Panc1 (cell line): ENCODE results near the gene BRAP. TPM values are rescaled to one million over a fixed set of nuclear protein-coding genes. Genes with fewer than 3 reads are reported as not detected.
"Not testable (repeated sequence)": the region's sequence is repeated elsewhere in the genome, so short reads cannot be mapped to it uniquely, and the experiment has no call there.

Experiments used
- ATAC-seq: fragments of 200-7000 bp; cut with Tn5 transposase; 2 replicates; pipeline ENCODE4 v1.9.1; 2020; ENCODE audit warnings: mild to moderate bottlenecking, moderate library complexity
- BruUV-seq: library from RNA; stranded (reverse); fragments of 400-500 nt; replicated peaks from 2 replicates; lab custom pipeline; 2021; lab: Mats Ljungman, UMichigan
- CTCF ChIA-PET: fragments of 300-600 bp; sonication (Branson Sonifier 250); formaldehyde crosslinking; loops from one replicate; lab custom pipeline; 2022; ENCODE audit warnings: antibody characterized with exemption; lab: Charles Lee
- POLR2A ChIA-PET: fragments of 300-600 bp; sonication (Branson Sonifier 250); formaldehyde crosslinking; loops from one replicate; lab custom pipeline; 2022; ENCODE audit warnings: antibody characterized with exemption; lab: Charles Lee
- DNase-seq: peaks from one replicate; pipeline ENCODE4 v3.0.0-alpha.2; 2010; ENCODE audit warnings: low read depth, low spot score
- H3K27ac ChIP-seq: 2 replicates; pipeline ENCODE4 v1.5.1; 2011; ENCODE audit warnings: mild to moderate bottlenecking, low read length, inconsistent platforms
- H3K27me3 ChIP-seq: fragments of 200-500 bp; sonication (Bioruptor generic); 2 replicates; pipeline ENCODE4 v1.6.0; 2014; ENCODE audit warnings: low read length, inconsistent platforms; ENCODE audit not compliant: control insufficient read depth, insufficient read depth
- H3K36me3 ChIP-seq: fragments of 200-500 bp; sonication (Bioruptor generic); 2 replicates; pipeline ENCODE4 v1.5.1; 2014; ENCODE audit warnings: inconsistent platforms, mild to moderate bottlenecking, low read length, moderate library complexity; ENCODE audit not compliant: control insufficient read depth, insufficient read depth
- H3K4me1 ChIP-seq: 2 replicates; pipeline ENCODE4 v1.5.1; 2011; ENCODE audit warnings: inconsistent platforms, mild to moderate bottlenecking, low read length, moderate library complexity; ENCODE audit not compliant: control insufficient read depth, insufficient read depth
- H3K4me3 ChIP-seq, 2 experiments: 2 replicates each; pipeline ENCODE4 v1.5.1; 2011 to 2012; ENCODE audit warnings: low read depth in 2 of 2, low read length in 2 of 2, mild to moderate bottlenecking in 2 of 2, inconsistent platforms in 1 of 2, moderate library complexity in 1 of 2
- H3K9me3 ChIP-seq: fragments of 200-500 bp; sonication (Bioruptor generic); 2 replicates; pipeline ENCODE4 v1.5.1; 2014; ENCODE audit warnings: low read depth, mild to moderate bottlenecking, inconsistent platforms, low read length, moderate library complexity; ENCODE audit not compliant: control insufficient read depth, insufficient read depth
- POLR2AphosphoS5 ChIP-seq: IDR thresholded peaks from 2 replicates; pipeline ENCODE4 v1.6.1; 2012; ENCODE audit warnings: mild to moderate bottlenecking, low read depth, low read length, moderate library complexity
- SIN3A ChIP-seq: IDR thresholded peaks from 2 replicates; pipeline ENCODE4 v1.6.1; 2012; ENCODE audit warnings: low read depth, mild to moderate bottlenecking, low read length, moderate library complexity, borderline replicate concordance; ENCODE audit not compliant: insufficient read depth
- TCF7L2 ChIP-seq: IDR thresholded peaks from 2 replicates; pipeline ENCODE4 v1.6.1; 2011; ENCODE audit warnings: mild to moderate bottlenecking, low read depth, low read length, inconsistent platforms
- in situ Hi-C: cut with HindIII; loops from 2 replicates; pipeline ENCODE4 v1.10.0; 2016; ENCODE audit warnings: low sequenced_read_pairs, low pct_unique_long_range_greater_than_20kb
- intact Hi-C: fragments of 100-400 bp; cut with micrococcal nuclease; formaldehyde crosslinking; loops from one replicate; pipeline ENCODE4 v1.10.0; 2022; ENCODE audit not compliant: unreplicated experiment
- total RNA-seq: library from RNA; stranded (reverse); gene quantifications from one replicate; pipeline ENCODE4 v1.2.1, GENCODE V29; 2021; ENCODE audit not compliant: unreplicated experiment
- TF ChIP-seq, protein P1 (sequence below), 2 experiments: IDR thresholded peaks; 2 replicates each; pipeline ENCODE4 v1.6.1; 2011 to 2012; ENCODE audit warnings: low read depth in 2 of 2, control low read depth in 1 of 2, low read length in 1 of 2, mild to moderate bottlenecking in 1 of 2, moderate library complexity in 1 of 2; ENCODE audit not compliant: insufficient read depth in 1 of 2
- TF ChIP-seq, protein P2 (sequence below): fragments of 450-650 bp; IDR thresholded peaks from 2 replicates; pipeline ENCODE4 v1.5.1; 2017; ENCODE audit warnings: mild to moderate bottlenecking

BRAP gene
- total RNA-seq, 1 experiment from 2014 or later = 19.6 TPM

DNA sequence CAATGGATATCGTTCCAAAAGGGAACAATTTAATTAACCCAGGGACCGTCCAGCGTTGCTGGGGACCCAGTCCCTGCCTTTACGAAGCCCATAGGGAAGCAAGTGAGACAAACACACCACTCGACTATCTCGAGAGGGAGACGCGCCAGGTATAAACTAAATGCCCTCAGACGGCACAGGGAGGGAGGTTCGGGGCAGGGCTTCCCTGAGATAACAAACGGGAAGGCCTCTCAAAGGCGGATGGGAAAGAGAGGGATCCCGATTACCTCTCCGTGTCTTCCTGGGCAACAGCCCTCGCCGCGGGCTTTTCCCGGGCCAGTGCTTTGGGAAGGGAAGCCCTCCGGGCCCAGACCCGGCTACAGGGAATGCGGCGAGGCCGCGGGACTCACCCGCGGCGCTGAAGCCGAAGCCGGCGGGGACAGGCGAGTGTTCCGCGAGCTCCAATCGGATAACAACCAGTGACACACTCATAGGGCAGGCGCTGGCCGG is 390 bp downstream of the BRAP start:
- intact Hi-C loops (no loop called here), in situ Hi-C loops (loop anchor here (25.0 kb wide), 1 partner anchor 98 kb away; the partner anchor contains the start of gene ATXN2)
- H3K4me1 ChIP-seq = peaks cover 18% of the 10 kb centered on the region; the same call in 1 of the 2 replicates
- no TSS peak for BruUV-seq
- H3K27ac ChIP-seq = peak overlapping the region; percentile 97
- H3K27me3 ChIP-seq = no peaks in the 10 kb centered on the region
- H3K9me3 ChIP-seq = no peaks in the 10 kb centered on the region
- peak overlapping the region; percentile 80 to 95 for H3K4me3 ChIP-seq
- CTCF ChIA-PET = interaction anchor here (0.6 kb wide), 1 partner anchor 306 kb away, joined by 7 read pairs; no protein-coding TSS in a partner anchor
- ATAC-seq = peak; percentile 49
- no peak for DNase-seq
- TF ChIP-seq, protein P1, sequence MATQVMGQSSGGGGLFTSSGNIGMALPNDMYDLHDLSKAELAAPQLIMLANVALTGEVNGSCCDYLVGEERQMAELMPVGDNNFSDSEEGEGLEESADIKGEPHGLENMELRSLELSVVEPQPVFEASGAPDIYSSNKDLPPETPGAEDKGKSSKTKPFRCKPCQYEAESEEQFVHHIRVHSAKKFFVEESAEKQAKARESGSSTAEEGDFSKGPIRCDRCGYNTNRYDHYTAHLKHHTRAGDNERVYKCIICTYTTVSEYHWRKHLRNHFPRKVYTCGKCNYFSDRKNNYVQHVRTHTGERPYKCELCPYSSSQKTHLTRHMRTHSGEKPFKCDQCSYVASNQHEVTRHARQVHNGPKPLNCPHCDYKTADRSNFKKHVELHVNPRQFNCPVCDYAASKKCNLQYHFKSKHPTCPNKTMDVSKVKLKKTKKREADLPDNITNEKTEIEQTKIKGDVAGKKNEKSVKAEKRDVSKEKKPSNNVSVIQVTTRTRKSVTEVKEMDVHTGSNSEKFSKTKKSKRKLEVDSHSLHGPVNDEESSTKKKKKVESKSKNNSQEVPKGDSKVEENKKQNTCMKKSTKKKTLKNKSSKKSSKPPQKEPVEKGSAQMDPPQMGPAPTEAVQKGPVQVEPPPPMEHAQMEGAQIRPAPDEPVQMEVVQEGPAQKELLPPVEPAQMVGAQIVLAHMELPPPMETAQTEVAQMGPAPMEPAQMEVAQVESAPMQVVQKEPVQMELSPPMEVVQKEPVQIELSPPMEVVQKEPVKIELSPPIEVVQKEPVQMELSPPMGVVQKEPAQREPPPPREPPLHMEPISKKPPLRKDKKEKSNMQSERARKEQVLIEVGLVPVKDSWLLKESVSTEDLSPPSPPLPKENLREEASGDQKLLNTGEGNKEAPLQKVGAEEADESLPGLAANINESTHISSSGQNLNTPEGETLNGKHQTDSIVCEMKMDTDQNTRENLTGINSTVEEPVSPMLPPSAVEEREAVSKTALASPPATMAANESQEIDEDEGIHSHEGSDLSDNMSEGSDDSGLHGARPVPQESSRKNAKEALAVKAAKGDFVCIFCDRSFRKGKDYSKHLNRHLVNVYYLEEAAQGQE (IDR thresholded peaks at IDR 0.05; ENCODE audit: insufficient read depth in 1 of 2, low read depth in 2 of 2, low read length in 1 of 2) = no peak
- TF ChIP-seq, protein P2, sequence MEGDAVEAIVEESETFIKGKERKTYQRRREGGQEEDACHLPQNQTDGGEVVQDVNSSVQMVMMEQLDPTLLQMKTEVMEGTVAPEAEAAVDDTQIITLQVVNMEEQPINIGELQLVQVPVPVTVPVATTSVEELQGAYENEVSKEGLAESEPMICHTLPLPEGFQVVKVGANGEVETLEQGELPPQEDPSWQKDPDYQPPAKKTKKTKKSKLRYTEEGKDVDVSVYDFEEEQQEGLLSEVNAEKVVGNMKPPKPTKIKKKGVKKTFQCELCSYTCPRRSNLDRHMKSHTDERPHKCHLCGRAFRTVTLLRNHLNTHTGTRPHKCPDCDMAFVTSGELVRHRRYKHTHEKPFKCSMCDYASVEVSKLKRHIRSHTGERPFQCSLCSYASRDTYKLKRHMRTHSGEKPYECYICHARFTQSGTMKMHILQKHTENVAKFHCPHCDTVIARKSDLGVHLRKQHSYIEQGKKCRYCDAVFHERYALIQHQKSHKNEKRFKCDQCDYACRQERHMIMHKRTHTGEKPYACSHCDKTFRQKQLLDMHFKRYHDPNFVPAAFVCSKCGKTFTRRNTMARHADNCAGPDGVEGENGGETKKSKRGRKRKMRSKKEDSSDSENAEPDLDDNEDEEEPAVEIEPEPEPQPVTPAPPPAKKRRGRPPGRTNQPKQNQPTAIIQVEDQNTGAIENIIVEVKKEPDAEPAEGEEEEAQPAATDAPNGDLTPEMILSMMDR = no peak
- TF ChIP-seq POLR2AphosphoS5 (no peak), TCF7L2 (no peak), SIN3A (no peak)
- POLR2A ChIA-PET = interaction anchor here (0.6 to 0.9 kb wide), 4 partner anchors 62 to 357 kb away, joined by 3 to 14 read pairs (median 4); no protein-coding TSS in a partner anchor
- H3K36me3 ChIP-seq = peaks cover 6% of the 10 kb centered on the region; the same call in 1 of the 2 replicates

DNA sequence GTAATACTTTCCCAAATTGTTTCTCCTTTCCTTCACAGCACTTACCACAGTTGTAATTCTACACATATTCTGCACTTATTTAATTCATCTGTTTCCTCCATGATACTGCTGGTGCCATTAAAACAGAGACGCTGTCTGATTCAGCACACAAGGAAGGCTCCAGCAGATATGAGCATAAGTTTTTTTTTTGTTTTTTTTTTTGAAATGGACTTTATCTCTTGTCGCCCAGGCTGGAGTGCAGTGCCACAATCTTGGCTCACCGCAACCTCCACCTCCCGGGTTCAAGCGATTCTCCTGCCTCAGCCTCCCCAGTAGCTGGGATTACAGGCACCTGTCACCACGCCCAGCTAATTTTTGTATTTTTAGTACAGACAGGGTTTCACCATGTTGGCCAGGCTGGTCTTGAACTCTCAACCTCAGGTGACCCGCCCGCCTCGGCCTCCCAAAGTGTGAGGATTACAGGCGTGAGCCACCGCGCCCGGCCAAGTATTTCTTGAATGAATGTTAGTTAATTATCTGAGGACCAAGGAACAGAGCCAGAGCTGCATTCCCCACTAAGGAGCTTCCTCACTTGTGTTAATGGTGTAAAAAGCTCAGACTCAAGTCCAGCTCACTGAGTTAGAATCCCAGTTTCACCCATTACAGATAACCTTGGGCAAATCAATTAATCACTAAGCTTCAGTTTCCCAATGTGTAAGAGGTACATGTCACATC is 1.1 kb downstream of the BRAP start:
- H3K36me3 ChIP-seq, POLR2A ChIA-PET, CTCF ChIA-PET, BruUV-seq, DNase-seq, H3K27me3 ChIP-seq, intact Hi-C loops, H3K9me3 ChIP-seq, ATAC-seq: not testable (repeated sequence)
- Histone ChIP-seq H3K27ac (peak overlapping the region; percentile 97), H3K4me3 (peak overlapping the region; percentile 80 to 95), H3K4me1 (peaks cover 18% of the 10 kb centered on the region; the same call in 1 of the 2 replicates)
- in situ Hi-C loops = loop anchor here (25.0 kb wide), 1 partner anchor 97 kb away; the partner anchor contains the start of gene ATXN2
